ENCODE results near the gene ERMN. TPM values are rescaled to one million over a fixed set of nuclear protein-coding genes. Genes with fewer than 3 reads are reported as not detected.

Gene ERMN
- total RNA-seq, 1 experiment from 2014 or later: not detected

- in situ Hi-C loops (cut with HindIII; ENCODE audit: low pct_unique_long_range_greater_than_20kb, low sequenced_read_pairs): no loop called here
- no peaks in the 10 kb centered on the region for H3K27me3 ChIP-seq (ENCODE audit: control insufficient read depth, insufficient read depth, low read length)
- no peak for TF ChIP-seq REST (IDR thresholded peaks at IDR 0.05; ENCODE audit: insufficient read depth in 1 of 2, low read depth in 2 of 2, low read length in 1 of 2)
- TF ChIP-seq CTCF (IDR thresholded peaks at IDR 0.05): no peak
- TF ChIP-seq TCF7L2 (IDR thresholded peaks at IDR 0.05; ENCODE audit: low read depth, low read length): no peak
- TF ChIP-seq POLR2AphosphoS5 (IDR thresholded peaks at IDR 0.05; ENCODE audit: low read depth, low read length): no peak
- TF ChIP-seq SIN3A (IDR thresholded peaks at IDR 0.05; ENCODE audit: borderline replicate concordance, insufficient read depth, low read depth, low read length): no peak
- no peak overlapping the region for H3K27ac ChIP-seq (ENCODE audit: low read length)
- no peaks in the 10 kb centered on the region for H3K36me3 ChIP-seq (ENCODE audit: control insufficient read depth, insufficient read depth, low read length)
- intact Hi-C loops (cut with micrococcal nuclease; ENCODE audit: unreplicated experiment): no loop called here
- no TSS peak for BruUV-seq (replicated peaks)
- no peaks in the 10 kb centered on the region for H3K9me3 ChIP-seq (ENCODE audit: control insufficient read depth, insufficient read depth, low read depth, low read length)
- no peaks in the 10 kb centered on the region for H3K4me1 ChIP-seq (ENCODE audit: control insufficient read depth, insufficient read depth, low read length)
- DNase-seq (ENCODE audit: low read depth, low spot score): no peak
- CTCF ChIA-PET: no interaction called here
- POLR2A ChIA-PET: no interaction called here
- no peak overlapping the region for H3K4me3 ChIP-seq (ENCODE audit: low read depth in 2 of 2, low read length in 2 of 2)
- no peak for ATAC-seq
Measured at GRCh38 chr2:157269060-157269459, 56.6 kb downstream of the ERMN start.

Other genes with a start within 250 kb of the ERMN start
- 0.08 TPM for gene GALNT5, start 68.1 kb downstream of the ERMN start, total RNA-seq (2021; ENCODE audit: unreplicated experiment)
- 0.57 TPM for gene CYTIP, start 118.3 kb upstream of the ERMN start, total RNA-seq (2021; ENCODE audit: unreplicated experiment)